IMR-90 (cell line): ENCODE data around the gene CCDC61. TPM values are rescaled to one million over a fixed set of nuclear protein-coding genes. Genes with fewer than 3 reads are reported as not detected.

Source experiments
- ATAC-seq: fragments of 200-7000 bp; cut with Tn5 transposase; 2 replicates; pipeline ENCODE4 v1.9.1; 2020; ENCODE audit warnings: low read depth, mild to moderate bottlenecking, moderate library complexity
- BruUV-seq: library from RNA; stranded (reverse); fragments of 400-500 nt; replicated peaks from 2 replicates; lab custom pipeline; 2021; lab: Mats Ljungman, UMichigan
- CTCF ChIA-PET: fragments of 300-600 bp; formaldehyde crosslinking; extraction: SDS; loops from one replicate; lab custom pipeline; 2021; ENCODE audit warnings: antibody characterized with exemption; lab: Yijun Ruan, JAX
- POLR2A ChIA-PET: fragments of 300-600 bp; sonication (Branson Sonifier 250); formaldehyde crosslinking; loops from one replicate; lab custom pipeline; 2022; ENCODE audit warnings: antibody characterized with exemption; ENCODE audit not compliant: unreplicated experiment; lab: Charles Lee
- DNase-seq: peaks from one replicate; pipeline ENCODE4 v3.0.0; 2013
- H2AFZ ChIP-seq: replicated peaks from 2 replicates; pipeline ENCODE3; 2013; ENCODE audit warnings: low read length, mild to moderate bottlenecking; ENCODE audit not compliant: poor library complexity
- H2AK5ac ChIP-seq: 2 replicates; pipeline ENCODE4 v1.6.1; 2013; ENCODE audit warnings: low read depth, low read length, inconsistent platforms
- H2AK9ac ChIP-seq: replicated peaks from 2 replicates; pipeline ENCODE3; 2013; ENCODE audit warnings: mild to moderate bottlenecking, low read depth, low read length, moderate library complexity; ENCODE audit not compliant: poor library complexity
- H2BK120ac ChIP-seq: 2 replicates; pipeline ENCODE4 v1.6.1; 2013; ENCODE audit warnings: low read depth, low read length, inconsistent platforms
- H2BK15ac ChIP-seq: 3 replicates; pipeline ENCODE4 v1.6.1; 2013; ENCODE audit warnings: low read depth, low read length, inconsistent platforms
- H2BK20ac ChIP-seq: 2 replicates; pipeline ENCODE4 v1.6.1; 2013; ENCODE audit warnings: low read depth, mild to moderate bottlenecking, inconsistent platforms, low read length, moderate library complexity
- H2BK5ac ChIP-seq: 2 replicates; pipeline ENCODE4 v1.6.1; 2013; ENCODE audit warnings: mild to moderate bottlenecking, low read depth, low read length, inconsistent platforms; ENCODE audit not compliant: poor library complexity, severe bottlenecking
- H3K14ac ChIP-seq: replicated peaks from 2 replicates; pipeline ENCODE4 v1.6.1; 2013; ENCODE audit warnings: low read depth, low read length, inconsistent platforms
- H3K18ac ChIP-seq: 2 replicates; pipeline ENCODE4 v1.6.1; 2013; ENCODE audit warnings: low read depth, low read length, control low read depth
- H3K23ac ChIP-seq: 2 replicates; pipeline ENCODE4 v1.6.1; 2013; ENCODE audit warnings: low read depth, low read length, inconsistent platforms
- H3K27ac ChIP-seq: 2 replicates; pipeline ENCODE4 v1.5.1; 2013; ENCODE audit warnings: mild to moderate bottlenecking, control low read depth, low read length; ENCODE audit not compliant: insufficient read depth
- H3K27me3 ChIP-seq: 2 replicates; pipeline ENCODE4 v1.6.1; 2013; ENCODE audit warnings: low read length; ENCODE audit not compliant: control insufficient read depth, insufficient read depth
- H3K36me3 ChIP-seq: 2 replicates; pipeline ENCODE4 v1.6.1; 2013; ENCODE audit warnings: low read length, mixed read lengths; ENCODE audit not compliant: control insufficient read depth, insufficient read depth
- H3K4ac ChIP-seq: 2 replicates; pipeline ENCODE4 v1.6.1; 2013; ENCODE audit warnings: low read depth, low read length, inconsistent platforms
- H3K4me1 ChIP-seq: 2 replicates; pipeline ENCODE4 v1.6.1; 2013; ENCODE audit warnings: low read length, mixed read lengths; ENCODE audit not compliant: control insufficient read depth, insufficient read depth
- H3K4me2 ChIP-seq: 2 replicates; pipeline ENCODE4 v1.6.1; 2013; ENCODE audit warnings: low read depth, mild to moderate bottlenecking, control low read depth, low read length, moderate library complexity
- H3K4me3 ChIP-seq: 2 replicates; pipeline ENCODE4 v1.5.1; 2013; ENCODE audit warnings: low read depth, mild to moderate bottlenecking, control low read depth, low read length, moderate library complexity; ENCODE audit not compliant: insufficient read depth
- H3K56ac ChIP-seq: 2 replicates; pipeline ENCODE4 v1.6.1; 2013; ENCODE audit warnings: low read length, inconsistent platforms; ENCODE audit not compliant: insufficient read depth; ENCODE audit errors: extremely low read depth
- H3K79me1 ChIP-seq, 2 experiments: 2 replicates each; pipeline ENCODE4 v1.6.1; 2013; ENCODE audit warnings: low read length in 2 of 2, inconsistent platforms in 1 of 2, low read depth in 1 of 2
- H3K9ac ChIP-seq: 2 replicates; pipeline ENCODE4 v1.6.1; 2013; ENCODE audit warnings: low read depth, low read length, control low read depth
- H3K9me1 ChIP-seq: 2 replicates; pipeline ENCODE4 v1.6.1; 2013; ENCODE audit warnings: low read length, inconsistent platforms; ENCODE audit not compliant: insufficient read depth
- H3K9me3 ChIP-seq: 2 replicates; pipeline ENCODE4 v1.6.1; 2013; ENCODE audit warnings: low read length; ENCODE audit not compliant: control insufficient read depth, insufficient read depth
- H4K20me1 ChIP-seq: 2 replicates; pipeline ENCODE4 v1.6.1; 2013; ENCODE audit warnings: low read length, inconsistent platforms; ENCODE audit not compliant: insufficient read depth
- H4K5ac ChIP-seq: 2 replicates; pipeline ENCODE4 v1.6.1; 2013; ENCODE audit warnings: mild to moderate bottlenecking, low read depth, low read length, control low read depth
- H4K8ac ChIP-seq, 2 experiments: 2 replicates each; pipeline ENCODE4 v1.6.1; 2013; ENCODE audit warnings: low read depth in 2 of 2, low read length in 2 of 2, control low read depth in 1 of 2, inconsistent platforms in 1 of 2
- H4K91ac ChIP-seq: 2 replicates; pipeline ENCODE4 v1.6.1; 2013; ENCODE audit warnings: low read depth, low read length, inconsistent platforms; ENCODE audit not compliant: insufficient read depth
- CEBPB ChIP-seq: IDR thresholded peaks from 2 replicates; pipeline ENCODE4 v1.6.1; 2012; ENCODE audit warnings: low read depth, low read length, improper control_type of control experiment
- CHD1 ChIP-seq: IDR thresholded peaks from 2 replicates; pipeline ENCODE4 v1.6.1; 2012; ENCODE audit warnings: low read depth, low read length, improper control_type of control experiment
- CTCF ChIP-seq: conservative IDR thresholded peaks from 2 replicates; pipeline ENCODE4 v1.5.1; 2012; ENCODE audit warnings: mild to moderate bottlenecking, low read depth, low read length, improper control_type of control experiment
- ELK1 ChIP-seq: fragments of 150-350 bp; IDR thresholded peaks from 2 replicates; pipeline ENCODE4 v1.6.1; 2016; ENCODE audit warnings: low read depth, mild to moderate bottlenecking, low read length, moderate library complexity, borderline replicate concordance
- FOS ChIP-seq: fragments of 150-350 bp; IDR thresholded peaks from 2 replicates; pipeline ENCODE4 v1.6.1; 2016; ENCODE audit warnings: low read depth, low read length
- MAFK ChIP-seq: IDR thresholded peaks from 2 replicates; pipeline ENCODE4 v1.6.1; 2012; ENCODE audit warnings: low read depth, low read length, improper control_type of control experiment
- MAZ ChIP-seq: IDR thresholded peaks from 2 replicates; pipeline ENCODE4 v1.6.1; 2012; ENCODE audit warnings: low read depth, mild to moderate bottlenecking, low read length, improper control_type of control experiment, moderate library complexity, borderline replicate concordance
- MXI1 ChIP-seq: IDR thresholded peaks from 2 replicates; pipeline ENCODE4 v1.6.1; 2012; ENCODE audit warnings: low read depth, mild to moderate bottlenecking, low read length, moderate library complexity, borderline replicate concordance
- NFE2L2 ChIP-seq: fragments of 150-350 bp; IDR thresholded peaks from 2 replicates; pipeline ENCODE4 v1.6.1; 2016; ENCODE audit warnings: low read depth, mild to moderate bottlenecking, low read length
- POLR2A ChIP-seq: IDR thresholded peaks from 2 replicates; pipeline ENCODE4 v1.6.1; 2012; ENCODE audit warnings: mild to moderate bottlenecking, low read depth, low read length
- RAD21 ChIP-seq: IDR thresholded peaks from 2 replicates; pipeline ENCODE4 v1.6.1; 2012; ENCODE audit warnings: low read length, improper control_type of control experiment
- RCOR1 ChIP-seq: IDR thresholded peaks from 2 replicates; pipeline ENCODE4 v1.6.1; 2012; ENCODE audit warnings: mild to moderate bottlenecking, low read length, improper control_type of control experiment; ENCODE audit not compliant: insufficient replicate concordance
- WGBS, 2 experiments: methylation state at CpG; one replicate each; pipeline versions ENCODE4 v1.1.5 to v1.1.7; 2013; ENCODE audit warnings: missing lambda C conversion rate in 2 of 2; ENCODE audit not compliant: insufficient read length in 1 of 2; ENCODE audit errors: extremely low coverage in 2 of 2; 5-methylcytosine and 5-hydroxymethylcytosine counted together
- dilution Hi-C: fragments of 300-500 bp; cut with HindIII; formaldehyde crosslinking; loops from one replicate; pipeline ENCODE4 v1.14.3; 2018; ENCODE audit warnings: low sequenced_read_pairs; ENCODE audit not compliant: unreplicated experiment
- in situ Hi-C: fragments of 300-500 bp; cut with MboI; formaldehyde crosslinking; loops from 3 replicates; pipeline ENCODE4 v1.14.3; 2019; ENCODE audit warnings: low sequenced_read_pairs, inconsistent platforms, mixed read lengths
- intact Hi-C: fragments of 100-400 bp; cut with micrococcal nuclease; formaldehyde crosslinking; loops from 2 replicates; pipeline ENCODE4 v1.10.0; 2022
- polyA plus RNA-seq, 3 experiments: library from polyadenylated mRNA; depleted of rRNA; stranded (reverse); fragments of >200 nt; gene quantifications; 2 replicates each; pipeline ENCODE4 v1.2.3, GENCODE V29; 2012; ENCODE audit warnings: low replicate concordance in 1 of 3
- total RNA-seq: library from RNA; depleted of rRNA; stranded (reverse); fragments of >200 nt; gene quantifications from 2 replicates; pipeline ENCODE4 v1.2.3, GENCODE V29; 2012

CCDC61 gene
- total and polyA plus RNA-seq, 2 of the 4 experiments (the other 2 are of a cell fraction): 3.2 to 9.1 TPM

- Histone ChIP-seq H3K9ac (no peak overlapping the region), H3K4me3 (no peak overlapping the region), H3K18ac (no peak overlapping the region), H3K9me1 (0 out of 2 replicates have a peak, but pooled peaks cover 5% of the 10 kb centered on the region), H3K27me3 (no peaks in the 10 kb centered on the region), H2AK9ac (no peak overlapping the region), H3K27ac (no peak overlapping the region), H2AK5ac (no peak overlapping the region), H4K91ac (no peak overlapping the region), H4K8ac (no peak overlapping the region), H2AFZ (no peak overlapping the region), H3K56ac (no peak overlapping the region), H3K14ac (no peak overlapping the region), H4K5ac (no peak overlapping the region), H2BK20ac (no peak overlapping the region), H4K20me1 (peaks cover 5% of the 10 kb centered on the region; the same call in 1 of the 2 replicates), H3K4me2 (no peak overlapping the region), H3K4ac (no peak overlapping the region), H2BK5ac (no peak overlapping the region), H3K4me1 (no peaks in the 10 kb centered on the region; the same call in 1 of the 2 replicates), H3K9me3 (no peaks in the 10 kb centered on the region), H2BK120ac (no peak overlapping the region), H3K23ac (no peak overlapping the region), H3K79me1 (peaks cover 6 to 22% of the 10 kb centered on the region in 2 experiments), H2BK15ac (no peak overlapping the region), H3K36me3 (peaks cover 12% of the 10 kb centered on the region; the same call in 1 of the 2 replicates)
- dilution Hi-C loops (no loop called here), in situ Hi-C loops (no loop called here), intact Hi-C loops (no loop called here)
- WGBS, 2 experiments: 100% methylated on average over 5 of the region's 15 CpGs; no CpG with 5 or more reads in 1 of the 2 experiments
- ATAC-seq (no peak), DNase-seq (no peak)
- BruUV-seq: no TSS peak
- ChIA-PET POLR2A (no interaction called here), CTCF (interaction anchor here (0.7 to 0.9 kb wide), 2 partner anchors 12 to 14 kb away, joined by 3 read pairs; no protein-coding TSS in a partner anchor)
- TF ChIP-seq MAFK (no peak), CTCF (no peak), POLR2A (no peak), CHD1 (no peak), FOS (no peak), RCOR1 (no peak), ELK1 (no peak), CEBPB (no peak), RAD21 (no peak), MXI1 (no peak), MAZ (no peak), NFE2L2 (no peak)
These were observed 7.5 kb downstream of the CCDC61 start for GRCh38 chr19:46002678-46003275.
